Neural cell (in vitro differentiated cells): Measurements from ENCODE around the gene TBC1D9. TPM values are rescaled to one million over a fixed set of nuclear protein-coding genes. Genes with fewer than 3 reads are reported as not detected.

Experiments used
- H2AFZ ChIP-seq: fragments of 200-600, 300-800 bp; sonication (generic), shearing (Covaris generic); 2 replicates; pipeline ENCODE4 v1.6.0; 2014; ENCODE audit warnings: low read depth, mild to moderate bottlenecking, antibody characterized with exemption, low read length, moderate library complexity
- H3F3A ChIP-seq: fragments of 200-600 bp; shearing (Covaris generic); 2 replicates; pipeline ENCODE4 v1.6.1; 2016; ENCODE audit warnings: mild to moderate bottlenecking, moderate library complexity, mixed read lengths, antibody characterized with exemption, low read length; ENCODE audit not compliant: insufficient read depth, poor library complexity, severe bottlenecking
- H3K27ac ChIP-seq: fragments of 200-600, 300-800 bp; sonication (generic), shearing (Covaris generic); 2 replicates; pipeline ENCODE4 v1.5.1; 2014; ENCODE audit warnings: mild to moderate bottlenecking, low read length, moderate library complexity
- H3K27me3 ChIP-seq: fragments of 300-800, 200-600 bp; sonication (generic), shearing (Covaris generic); 2 replicates; pipeline ENCODE4 v1.6.0; 2014; ENCODE audit warnings: mild to moderate bottlenecking, low read depth, low read length, moderate library complexity; ENCODE audit not compliant: insufficient read depth
- H3K36me3 ChIP-seq: fragments of 300-800, 200-600 bp; sonication (generic), shearing (Covaris generic); 2 replicates; pipeline ENCODE4 v1.5.1; 2014; ENCODE audit warnings: mild to moderate bottlenecking, antibody characterized with exemption, low read length, moderate library complexity; ENCODE audit not compliant: insufficient read depth
- H3K4me2 ChIP-seq: fragments of 300-800, 200-600 bp; sonication (generic), shearing (Covaris generic); 2 replicates; pipeline ENCODE4 v1.6.0; 2014; ENCODE audit warnings: mild to moderate bottlenecking, low read length
- H3K4me3 ChIP-seq: fragments of 300-800, 200-600 bp; sonication (generic), shearing (Covaris generic); 2 replicates; pipeline ENCODE4 v1.5.1; 2014; ENCODE audit warnings: mild to moderate bottlenecking, low read length, moderate library complexity
- H3K79me2 ChIP-seq: fragments of 200-600 bp; shearing (Covaris generic); replicated peaks from 2 replicates; pipeline ENCODE4 v1.6.0; 2014; ENCODE audit warnings: mild to moderate bottlenecking, low read length, moderate library complexity; ENCODE audit not compliant: insufficient read depth
- H3K9ac ChIP-seq: fragments of 300-800, 200-600 bp; sonication (generic), shearing (Covaris generic); 2 replicates; pipeline ENCODE4 v1.6.1; 2016; ENCODE audit warnings: mild to moderate bottlenecking, low read length, mixed read lengths
- H3K9me2 ChIP-seq: fragments of 200-600 bp; shearing (Covaris generic); 2 replicates; pipeline ENCODE4 v1.6.1; 2016; ENCODE audit warnings: mild to moderate bottlenecking, low read length, mixed read lengths; ENCODE audit not compliant: insufficient read depth
- H3K9me3 ChIP-seq: fragments of 200-600, 300-800 bp; sonication (generic), shearing (Covaris generic); 2 replicates; pipeline ENCODE4 v1.6.1; 2016; ENCODE audit warnings: mild to moderate bottlenecking, mixed run types, low read length, moderate library complexity, mixed read lengths
- H4K20me1 ChIP-seq: fragments of 200-600 bp; shearing (Covaris generic); 2 replicates; pipeline ENCODE4 v1.6.1; 2016; ENCODE audit warnings: mild to moderate bottlenecking, mixed run types; ENCODE audit not compliant: insufficient read depth
- EP300 ChIP-seq: fragments of 450-650 bp; conservative IDR thresholded peaks from 2 replicates; pipeline ENCODE4 v1.6.1; 2014; ENCODE audit warnings: antibody characterized with exemption, mild to moderate bottlenecking, moderate library complexity; ENCODE audit not compliant: poor library complexity, severe bottlenecking
- EZH2 ChIP-seq: fragments of 200-600, 300-800 bp; shearing (Covaris generic), sonication (generic); IDR thresholded peaks from 2 replicates; pipeline ENCODE4 v1.6.1; 2014; ENCODE audit warnings: antibody characterized with exemption, low read length, borderline replicate concordance, mild to moderate bottlenecking; ENCODE audit not compliant: insufficient read depth, poor library complexity, severe bottlenecking
- MXI1 ChIP-seq: fragments of 450-650 bp; conservative IDR thresholded peaks from 2 replicates; pipeline ENCODE4 v1.6.1; 2014; ENCODE audit warnings: antibody characterized with exemption, mild to moderate bottlenecking; ENCODE audit not compliant: poor library complexity, severe bottlenecking
- POLR2AphosphoS5 ChIP-seq: IDR thresholded peaks from 2 replicates; pipeline ENCODE4 v1.6.1; 2012
- RAD21 ChIP-seq: fragments of 450-650 bp; conservative IDR thresholded peaks from 2 replicates; pipeline ENCODE4 v1.6.1; 2014; ENCODE audit warnings: antibody characterized with exemption, mild to moderate bottlenecking, moderate library complexity
- SMC3 ChIP-seq: fragments of 450-650 bp; conservative IDR thresholded peaks from 2 replicates; pipeline ENCODE4 v1.6.1; 2014; ENCODE audit warnings: antibody characterized with exemption, mild to moderate bottlenecking, moderate library complexity; ENCODE audit not compliant: poor library complexity
- TAF1 ChIP-seq: IDR thresholded peaks from 2 replicates; pipeline ENCODE4 v1.6.1; 2012; ENCODE audit warnings: low read depth
- polyA plus RNA-seq: library from polyadenylated mRNA; depleted of rRNA; stranded (reverse); fragments of >200 nt; gene quantifications from 2 replicates; pipeline ENCODE4 v1.2.3, GENCODE V29; 2014
- TF ChIP-seq, protein P1 (sequence below): IDR thresholded peaks from 2 replicates; pipeline ENCODE4 v1.6.1; 2012; ENCODE audit warnings: borderline replicate concordance
- TF ChIP-seq, protein P2 (sequence below): fragments of 450-650 bp; IDR thresholded peaks from 2 replicates; pipeline ENCODE4 v1.5.1; 2014; ENCODE audit warnings: antibody characterized with exemption, mild to moderate bottlenecking, moderate library complexity; ENCODE audit not compliant: poor library complexity, severe bottlenecking

TBC1D9 gene
- polyA plus RNA-seq, 1 donor from 2014 or later = 42.8 TPM

DNA sequence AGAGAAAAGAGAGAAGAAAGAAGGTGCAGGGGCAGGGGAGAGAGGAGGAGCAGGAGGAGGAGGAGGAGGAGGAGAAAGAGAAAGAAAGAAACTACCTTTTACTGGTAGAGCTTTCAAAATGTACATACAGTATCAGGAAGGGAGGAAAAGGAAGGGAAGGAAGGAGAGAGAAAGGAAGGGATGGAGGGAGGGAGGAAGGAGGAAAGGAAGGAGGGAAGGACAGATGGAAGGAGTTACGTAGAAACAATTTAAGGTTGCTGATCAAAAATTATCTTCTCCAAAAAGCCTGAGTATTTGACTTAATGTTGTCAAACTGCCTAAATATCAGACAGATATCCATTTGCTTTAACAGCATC is 13.4 kb downstream of the TBC1D9 start:
- no peaks in the 10 kb centered on the region for H3K36me3 ChIP-seq
- H3K4me2 ChIP-seq = no peak overlapping the region
- H2AFZ ChIP-seq = no peak overlapping the region
- no peaks in the 10 kb centered on the region for H3K9me3 ChIP-seq
- peaks cover 91% of the 10 kb centered on the region for H3K79me2 ChIP-seq
- no peak overlapping the region for H3K4me3 ChIP-seq
- no peak overlapping the region for H3K27ac ChIP-seq
- H3F3A ChIP-seq = no peaks in the 10 kb centered on the region
- TF ChIP-seq, protein P1, sequence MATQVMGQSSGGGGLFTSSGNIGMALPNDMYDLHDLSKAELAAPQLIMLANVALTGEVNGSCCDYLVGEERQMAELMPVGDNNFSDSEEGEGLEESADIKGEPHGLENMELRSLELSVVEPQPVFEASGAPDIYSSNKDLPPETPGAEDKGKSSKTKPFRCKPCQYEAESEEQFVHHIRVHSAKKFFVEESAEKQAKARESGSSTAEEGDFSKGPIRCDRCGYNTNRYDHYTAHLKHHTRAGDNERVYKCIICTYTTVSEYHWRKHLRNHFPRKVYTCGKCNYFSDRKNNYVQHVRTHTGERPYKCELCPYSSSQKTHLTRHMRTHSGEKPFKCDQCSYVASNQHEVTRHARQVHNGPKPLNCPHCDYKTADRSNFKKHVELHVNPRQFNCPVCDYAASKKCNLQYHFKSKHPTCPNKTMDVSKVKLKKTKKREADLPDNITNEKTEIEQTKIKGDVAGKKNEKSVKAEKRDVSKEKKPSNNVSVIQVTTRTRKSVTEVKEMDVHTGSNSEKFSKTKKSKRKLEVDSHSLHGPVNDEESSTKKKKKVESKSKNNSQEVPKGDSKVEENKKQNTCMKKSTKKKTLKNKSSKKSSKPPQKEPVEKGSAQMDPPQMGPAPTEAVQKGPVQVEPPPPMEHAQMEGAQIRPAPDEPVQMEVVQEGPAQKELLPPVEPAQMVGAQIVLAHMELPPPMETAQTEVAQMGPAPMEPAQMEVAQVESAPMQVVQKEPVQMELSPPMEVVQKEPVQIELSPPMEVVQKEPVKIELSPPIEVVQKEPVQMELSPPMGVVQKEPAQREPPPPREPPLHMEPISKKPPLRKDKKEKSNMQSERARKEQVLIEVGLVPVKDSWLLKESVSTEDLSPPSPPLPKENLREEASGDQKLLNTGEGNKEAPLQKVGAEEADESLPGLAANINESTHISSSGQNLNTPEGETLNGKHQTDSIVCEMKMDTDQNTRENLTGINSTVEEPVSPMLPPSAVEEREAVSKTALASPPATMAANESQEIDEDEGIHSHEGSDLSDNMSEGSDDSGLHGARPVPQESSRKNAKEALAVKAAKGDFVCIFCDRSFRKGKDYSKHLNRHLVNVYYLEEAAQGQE = no peak
- TF ChIP-seq POLR2AphosphoS5 = no peak
- TF ChIP-seq MXI1 = no peak
- TF ChIP-seq, protein P2, sequence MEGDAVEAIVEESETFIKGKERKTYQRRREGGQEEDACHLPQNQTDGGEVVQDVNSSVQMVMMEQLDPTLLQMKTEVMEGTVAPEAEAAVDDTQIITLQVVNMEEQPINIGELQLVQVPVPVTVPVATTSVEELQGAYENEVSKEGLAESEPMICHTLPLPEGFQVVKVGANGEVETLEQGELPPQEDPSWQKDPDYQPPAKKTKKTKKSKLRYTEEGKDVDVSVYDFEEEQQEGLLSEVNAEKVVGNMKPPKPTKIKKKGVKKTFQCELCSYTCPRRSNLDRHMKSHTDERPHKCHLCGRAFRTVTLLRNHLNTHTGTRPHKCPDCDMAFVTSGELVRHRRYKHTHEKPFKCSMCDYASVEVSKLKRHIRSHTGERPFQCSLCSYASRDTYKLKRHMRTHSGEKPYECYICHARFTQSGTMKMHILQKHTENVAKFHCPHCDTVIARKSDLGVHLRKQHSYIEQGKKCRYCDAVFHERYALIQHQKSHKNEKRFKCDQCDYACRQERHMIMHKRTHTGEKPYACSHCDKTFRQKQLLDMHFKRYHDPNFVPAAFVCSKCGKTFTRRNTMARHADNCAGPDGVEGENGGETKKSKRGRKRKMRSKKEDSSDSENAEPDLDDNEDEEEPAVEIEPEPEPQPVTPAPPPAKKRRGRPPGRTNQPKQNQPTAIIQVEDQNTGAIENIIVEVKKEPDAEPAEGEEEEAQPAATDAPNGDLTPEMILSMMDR = no peak
- TF ChIP-seq EZH2 = no peak
- no peak for TF ChIP-seq EP300
- TF ChIP-seq SMC3 = no peak
- no peak for TF ChIP-seq TAF1
- no peak for TF ChIP-seq RAD21
- no peaks in the 10 kb centered on the region for H3K9me2 ChIP-seq
- H4K20me1 ChIP-seq = no peaks in the 10 kb centered on the region
- no peak overlapping the region for H3K9ac ChIP-seq
- no peaks in the 10 kb centered on the region for H3K27me3 ChIP-seq

DNA sequence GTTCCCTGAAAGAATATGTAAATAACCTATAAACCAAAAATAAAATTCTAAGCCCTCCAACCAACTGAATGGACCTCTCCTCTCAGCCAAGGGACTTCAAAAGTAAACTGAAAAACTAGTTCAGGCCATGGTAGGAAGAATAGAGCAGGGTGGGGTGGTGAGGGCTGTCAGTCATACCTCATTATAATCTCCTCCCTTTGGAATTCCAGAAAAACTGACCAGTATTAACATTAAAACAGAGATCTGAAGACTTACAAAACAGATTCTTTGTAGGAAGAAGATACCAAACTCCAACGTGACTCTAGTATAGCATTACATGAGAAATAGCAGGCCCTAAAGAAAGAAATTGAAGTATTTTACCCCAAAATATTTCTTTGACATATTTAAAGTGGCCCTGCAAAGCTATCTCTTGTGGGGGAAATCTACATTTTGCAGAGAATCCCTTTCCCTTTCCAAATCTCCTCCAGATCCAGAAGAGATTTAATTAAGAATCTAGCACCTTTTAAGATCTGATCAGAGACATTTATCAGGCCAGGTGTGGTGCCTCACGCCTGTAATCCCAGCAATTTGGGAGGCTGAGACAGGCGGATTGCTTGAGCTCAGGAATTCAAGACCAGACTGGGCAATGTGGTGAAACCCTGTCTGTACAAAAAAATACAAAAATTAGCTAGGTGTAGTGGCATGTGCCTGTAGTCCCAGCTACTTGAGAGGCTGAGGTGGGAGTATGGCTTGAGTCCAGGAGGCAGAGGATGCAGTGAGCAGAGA is 15.1 kb downstream of the TBC1D9 start:
- Histone ChIP-seq H4K20me1 (no peaks in the 10 kb centered on the region), H2AFZ (no peak overlapping the region), H3K9me2 (no peaks in the 10 kb centered on the region), H3K4me2 (no peak overlapping the region), H3K9me3 (no peaks in the 10 kb centered on the region), H3K27me3 (no peaks in the 10 kb centered on the region), H3K27ac (no peak overlapping the region), H3K9ac (no peak overlapping the region), H3K36me3 (no peaks in the 10 kb centered on the region), H3K4me3 (no peak overlapping the region), H3F3A (no peaks in the 10 kb centered on the region), H3K79me2 (peaks cover 81% of the 10 kb centered on the region)
- TF ChIP-seq SMC3 (no peak), TAF1 (no peak)
